ENCODE measurements around the gene ADCY6. TPM values are rescaled to one million over a fixed set of nuclear protein-coding genes. Genes with fewer than 3 reads are reported as not detected.
A peak's percentile ranks its signal among the peaks of the same experiment; 100 is the strongest.

ADCY6 gene
- total RNA-seq, 1 donor, result 30.8 TPM

- Histone ChIP-seq H2AFZ (ENCODE audit: low read length) (no peak overlapping the region), H3K4me1 (ENCODE audit: insufficient read depth, low read length) (peaks cover 17% of the 10 kb centered on the region), H3K4me3 (ENCODE audit: insufficient read depth, low read length) (no peak overlapping the region), H4K20me1 (ENCODE audit: insufficient read depth, low read length) (peaks cover 23% of the 10 kb centered on the region), H3K36me3 (ENCODE audit: insufficient read depth, low read length) (peaks cover 70% of the 10 kb centered on the region), H3K9me3 (ENCODE audit: low read depth, low read length) (no peaks in the 10 kb centered on the region), H3K4me2 (ENCODE audit: insufficient read depth, low read length) (no peak overlapping the region), H3K79me2 (ENCODE audit: insufficient read depth, low read length) (no peaks in the 10 kb centered on the region), H3K27me3 (ENCODE audit: insufficient read depth, low read length) (no peaks in the 10 kb centered on the region), H3K27ac (ENCODE audit: low read depth, low read length) (no peak overlapping the region)
- no peak for TF ChIP-seq CTCF (IDR thresholded peaks at IDR 0.05; ENCODE audit: extremely low read depth, low read depth, low read length)
- DNase-seq (ENCODE audit: insufficient read length, low spot score, missing footprints), result peak; percentile 50
These were observed 18.1 kb downstream of the ADCY6 start for GRCh38 chr12:48770756-48771155.

GRCh38 chr12:48768736-48769135 is 20.2 kb downstream of the ADCY6 start:
- no peak for DNase-seq (ENCODE audit: insufficient read length, low spot score, missing footprints)
- TF ChIP-seq CTCF (IDR thresholded peaks at IDR 0.05; ENCODE audit: extremely low read depth, low read depth, low read length), result no peak
- no peaks in the 10 kb centered on the region for H3K79me2 ChIP-seq (ENCODE audit: insufficient read depth, low read length)
- H3K4me1 ChIP-seq (ENCODE audit: insufficient read depth, low read length), result peaks cover 23% of the 10 kb centered on the region
- no peak overlapping the region for H2AFZ ChIP-seq (ENCODE audit: low read length)
- H3K4me2 ChIP-seq (ENCODE audit: insufficient read depth, low read length), result no peak overlapping the region
- no peak overlapping the region for H3K4me3 ChIP-seq (ENCODE audit: insufficient read depth, low read length)
- H3K27me3 ChIP-seq (ENCODE audit: insufficient read depth, low read length), result no peaks in the 10 kb centered on the region
- peaks cover 22% of the 10 kb centered on the region for H4K20me1 ChIP-seq (ENCODE audit: insufficient read depth, low read length)
- H3K27ac ChIP-seq (ENCODE audit: low read depth, low read length), result no peak overlapping the region
- no peaks in the 10 kb centered on the region for H3K9me3 ChIP-seq (ENCODE audit: low read depth, low read length)
- H3K36me3 ChIP-seq (ENCODE audit: insufficient read depth, low read length), result peaks cover 57% of the 10 kb centered on the region

- Histone ChIP-seq H3K4me1 (ENCODE audit: insufficient read depth, low read length) (peaks cover 23% of the 10 kb centered on the region), H3K4me2 (ENCODE audit: insufficient read depth, low read length) (no peak overlapping the region), H3K27me3 (ENCODE audit: insufficient read depth, low read length) (no peaks in the 10 kb centered on the region), H3K79me2 (ENCODE audit: insufficient read depth, low read length) (no peaks in the 10 kb centered on the region), H4K20me1 (ENCODE audit: insufficient read depth, low read length) (peaks cover 22% of the 10 kb centered on the region), H3K36me3 (ENCODE audit: insufficient read depth, low read length) (peaks cover 52% of the 10 kb centered on the region), H3K9me3 (ENCODE audit: low read depth, low read length) (no peaks in the 10 kb centered on the region), H3K27ac (ENCODE audit: low read depth, low read length) (no peak overlapping the region), H2AFZ (ENCODE audit: low read length) (no peak overlapping the region), H3K4me3 (ENCODE audit: insufficient read depth, low read length) (no peak overlapping the region)
- DNase-seq (ENCODE audit: insufficient read length, low spot score, missing footprints), result no peak
- TF ChIP-seq CTCF (IDR thresholded peaks at IDR 0.05; ENCODE audit: extremely low read depth, low read depth, low read length), result no peak
These were observed 20.7 kb downstream of the ADCY6 start for GRCh38 chr12:48768147-48768546.

- H3K79me2 ChIP-seq (ENCODE audit: insufficient read depth, low read length), result no peaks in the 10 kb centered on the region
- H4K20me1 ChIP-seq (ENCODE audit: insufficient read depth, low read length), result peaks cover 22% of the 10 kb centered on the region
- H2AFZ ChIP-seq (ENCODE audit: low read length), result no peak overlapping the region
- H3K27ac ChIP-seq (ENCODE audit: low read depth, low read length), result no peak overlapping the region
- H3K9me3 ChIP-seq (ENCODE audit: low read depth, low read length), result no peaks in the 10 kb centered on the region
- peaks cover 23% of the 10 kb centered on the region for H3K4me1 ChIP-seq (ENCODE audit: insufficient read depth, low read length)
- peaks cover 46% of the 10 kb centered on the region for H3K36me3 ChIP-seq (ENCODE audit: insufficient read depth, low read length)
- no peaks in the 10 kb centered on the region for H3K27me3 ChIP-seq (ENCODE audit: insufficient read depth, low read length)
- no peak for DNase-seq (ENCODE audit: insufficient read length, low spot score, missing footprints)
- H3K4me3 ChIP-seq (ENCODE audit: insufficient read depth, low read length), result no peak overlapping the region
- no peak for TF ChIP-seq CTCF (IDR thresholded peaks at IDR 0.05; ENCODE audit: extremely low read depth, low read depth, low read length)
- H3K4me2 ChIP-seq (ENCODE audit: insufficient read depth, low read length), result no peak overlapping the region
These were observed 21.4 kb downstream of the ADCY6 start for GRCh38 chr12:48767521-48767920.

Data from osteoblast (primary cell).